Spinal cord (tissue), 10 donors: Measurements from ENCODE around the gene WNT5B. TPM values are rescaled to one million over a fixed set of nuclear protein-coding genes. Genes with fewer than 3 reads are reported as not detected.

ENCODE experiments used
- DNase-seq, 6 donors: peaks; one replicate each; pipeline versions ENCODE4 v3.0.0 to v3.0.0-alpha.2; 2013 to 2015; ENCODE audit warnings: low spot score in 6 of 6, low read depth in 4 of 6
- H3K27ac ChIP-seq: one replicate; pipeline ENCODE4 v1.5.1; 2013; ENCODE audit warnings: low read depth, low read length, control low read depth
- H3K27me3 ChIP-seq: one replicate; pipeline ENCODE4 v1.6.1; 2013; ENCODE audit warnings: low read length; ENCODE audit not compliant: control insufficient read depth, insufficient read depth
- H3K36me3 ChIP-seq: one replicate; pipeline ENCODE4 v1.6.1; 2013; ENCODE audit warnings: low read length; ENCODE audit not compliant: control insufficient read depth, insufficient read depth
- H3K4me1 ChIP-seq: one replicate; pipeline ENCODE4 v1.6.1; 2013; ENCODE audit warnings: low read length; ENCODE audit not compliant: control insufficient read depth, insufficient read depth
- H3K4me3 ChIP-seq: one replicate; pipeline ENCODE4 v1.5.1; 2013; ENCODE audit warnings: low read depth, low read length, control low read depth
- H3K9me3 ChIP-seq: one replicate; pipeline ENCODE4 v1.6.1; 2013; ENCODE audit warnings: low read length; ENCODE audit not compliant: control insufficient read depth, insufficient read depth
- WGBS: methylation state at CpG from one replicate; pipeline ENCODE4 v1.1.5; 2013; ENCODE audit warnings: missing lambda C conversion rate; ENCODE audit not compliant: insufficient coverage; 5-methylcytosine and 5-hydroxymethylcytosine counted together
- polyA plus RNA-seq, 2 donors: library from polyadenylated mRNA; unstranded; fragments of 120-200 nt; gene quantifications; one replicate each; pipeline ENCODE4 v1.2.1, GENCODE V29; 2013; ENCODE audit not compliant: insufficient read length in 2 of 2
- total RNA-seq, 2 donors: library from RNA; depleted of rRNA in 1 of 2; stranded (reverse); fragments of 120-200 nt in 1 of 2; fragments of >200 nt in 1 of 2; gene quantifications; one replicate each; pipeline versions ENCODE4 v1.2.3 to v1.2.4, GENCODE V29; 2013 to 2014
- donor health status: healthy.

WNT5B gene
- total and polyA plus RNA-seq, 4 donors = 10.3 to 14.3 (median 13.2) TPM

GRCh38 chr12:1607940-1608712, 20.9 kb upstream of the WNT5B start:
- DNase-seq = no peak
- H3K4me1 ChIP-seq = peaks cover 23% of the 10 kb centered on the region
- H3K9me3 ChIP-seq = no peaks in the 10 kb centered on the region
- 89% methylated on average over 2 of the region's 3 CpGs for WGBS
- no peak overlapping the region for H3K4me3 ChIP-seq
- H3K27ac ChIP-seq = no peak overlapping the region
- H3K27me3 ChIP-seq = no peaks in the 10 kb centered on the region
- no peaks in the 10 kb centered on the region for H3K36me3 ChIP-seq

- no CpG with 5 or more reads among the region's 5 CpGs for WGBS
- no peak overlapping the region for H3K4me3 ChIP-seq
- no peak for DNase-seq
- H3K9me3 ChIP-seq = no peaks in the 10 kb centered on the region
- H3K27ac ChIP-seq = no peak overlapping the region
- H3K4me1 ChIP-seq = peaks cover 23% of the 10 kb centered on the region
- H3K27me3 ChIP-seq = no peaks in the 10 kb centered on the region
- no peaks in the 10 kb centered on the region for H3K36me3 ChIP-seq
These were observed 20.3 kb upstream of the WNT5B start for GRCh38 chr12:1608713-1609119.

GRCh38 chr12:1610072-1610643, 18.9 kb upstream of the WNT5B start:
- H3K36me3 ChIP-seq = no peaks in the 10 kb centered on the region
- DNase-seq = no peak
- H3K27me3 ChIP-seq = no peaks in the 10 kb centered on the region
- no peaks in the 10 kb centered on the region for H3K9me3 ChIP-seq
- H3K27ac ChIP-seq = no peak overlapping the region
- 87% methylated on average over 5 of the region's 7 CpGs for WGBS
- H3K4me3 ChIP-seq = no peak overlapping the region
- H3K4me1 ChIP-seq = peaks cover 21% of the 10 kb centered on the region

- DNase-seq = peak in 1 of 6 donors; percentile 78
- peaks cover 7% of the 10 kb centered on the region for H3K4me1 ChIP-seq
- H3K9me3 ChIP-seq = no peaks in the 10 kb centered on the region
- no peaks in the 10 kb centered on the region for H3K27me3 ChIP-seq
- H3K27ac ChIP-seq = no peak overlapping the region
- no peak overlapping the region for H3K4me3 ChIP-seq
- H3K36me3 ChIP-seq = no peaks in the 10 kb centered on the region
- 31% methylated on average over 7 of the region's 13 CpGs for WGBS
These were observed 17.0 kb upstream of the WNT5B start for GRCh38 chr12:1611803-1612572.

GRCh38 chr12:1613860-1614259, 15.2 kb upstream of the WNT5B start:
- no CpG with 5 or more reads among the region's 4 CpGs for WGBS
- Histone ChIP-seq H3K4me3 (no peak overlapping the region), H3K27me3 (no peaks in the 10 kb centered on the region), H3K4me1 (peaks cover 7% of the 10 kb centered on the region), H3K36me3 (no peaks in the 10 kb centered on the region), H3K27ac (no peak overlapping the region), H3K9me3 (no peaks in the 10 kb centered on the region)
- peak in 1 of 6 donors; percentile 30 for DNase-seq

- H3K4me3 ChIP-seq = no peak overlapping the region
- H3K9me3 ChIP-seq = no peaks in the 10 kb centered on the region
- H3K36me3 ChIP-seq = no peaks in the 10 kb centered on the region
- no peak for DNase-seq
- H3K27ac ChIP-seq = no peak overlapping the region
- H3K27me3 ChIP-seq = no peaks in the 10 kb centered on the region
- WGBS = 74% methylated on average over 6 of the region's 6 CpGs
- H3K4me1 ChIP-seq = peaks cover 7% of the 10 kb centered on the region
These were observed 14.7 kb upstream of the WNT5B start for GRCh38 chr12:1614360-1614759.

- 68% methylated on average over 15 of the region's 16 CpGs for WGBS
- Histone ChIP-seq H3K9me3 (no peaks in the 10 kb centered on the region), H3K36me3 (no peaks in the 10 kb centered on the region), H3K4me1 (peaks cover 7% of the 10 kb centered on the region), H3K27ac (no peak overlapping the region), H3K27me3 (no peaks in the 10 kb centered on the region), H3K4me3 (no peak overlapping the region)
- DNase-seq = no peak
These were observed 12.6 kb upstream of the WNT5B start for GRCh38 chr12:1616233-1617066.

GRCh38 chr12:1618489-1618888, 10.5 kb upstream of the WNT5B start:
- Histone ChIP-seq H3K27ac (no peak overlapping the region), H3K27me3 (no peaks in the 10 kb centered on the region), H3K4me1 (no peaks in the 10 kb centered on the region), H3K9me3 (no peaks in the 10 kb centered on the region), H3K36me3 (no peaks in the 10 kb centered on the region), H3K4me3 (no peak overlapping the region)
- DNase-seq = no peak

- no peak overlapping the region for H3K4me3 ChIP-seq
- DNase-seq = peak in 1 of 6 donors; percentile 95
- no peaks in the 10 kb centered on the region for H3K36me3 ChIP-seq
- no peaks in the 10 kb centered on the region for H3K27me3 ChIP-seq
- H3K4me1 ChIP-seq = no peaks in the 10 kb centered on the region
- H3K27ac ChIP-seq = no peak overlapping the region
- 41% methylated on average over 3 of the region's 4 CpGs for WGBS
- no peaks in the 10 kb centered on the region for H3K9me3 ChIP-seq
These were observed 9.9 kb upstream of the WNT5B start for GRCh38 chr12:1619159-1619558.
